HG02763 (cell line): Measurements from ENCODE around the gene FANCE.
"Not testable (repeated sequence)": the region's sequence is repeated elsewhere in the genome, so short reads cannot be mapped to it uniquely, and the experiment has no call there.

Experiments used
- ATAC-seq: cut with Tn5 transposase; IDR thresholded peaks from one replicate; pipeline ENCODE4 v1.9.1; 2021; ENCODE audit warnings: mild to moderate bottlenecking, moderate library complexity; ENCODE audit not compliant: unreplicated experiment

Gene FANCE

GRCh38 chr6:35429463-35429862 lies 22.7 kb upstream of the FANCE start:
- ATAC-seq = no peak

DNA sequence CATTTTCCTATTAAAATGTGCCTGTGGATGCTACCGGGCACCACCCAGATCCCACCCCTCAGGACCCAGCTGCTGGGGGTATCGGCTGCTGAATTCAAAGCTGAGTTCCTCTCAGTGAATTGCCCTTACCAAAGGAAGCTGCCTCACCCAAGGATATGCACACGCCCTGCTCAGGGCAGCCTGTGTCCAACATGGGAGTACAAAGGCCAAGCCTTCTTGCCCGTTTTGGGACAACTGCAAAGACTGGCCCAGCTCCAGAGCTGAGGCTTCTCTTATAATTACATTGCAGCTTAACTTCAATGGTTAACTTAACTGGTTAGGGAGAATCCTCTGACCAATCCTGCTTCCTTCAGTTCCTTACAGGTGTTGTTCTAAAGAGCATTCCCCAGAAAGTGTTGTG lies 19.8 kb upstream of the FANCE start:
- ATAC-seq = no peak

- ATAC-seq = not testable (repeated sequence)
Observed at GRCh38 chr6:35432702-35433101, 19.4 kb upstream of the FANCE start.

GRCh38 chr6:35435074-35435837 lies 16.9 kb upstream of the FANCE start:
- ATAC-seq = no peak

- ATAC-seq = no peak
Observed at GRCh38 chr6:35436071-35436857, 15.9 kb upstream of the FANCE start.

GRCh38 chr6:35438378-35439065 lies 13.6 kb upstream of the FANCE start:
- ATAC-seq = not testable (repeated sequence)

- no peak for ATAC-seq
Observed at GRCh38 chr6:35439308-35439707, 12.8 kb upstream of the FANCE start.

DNA sequence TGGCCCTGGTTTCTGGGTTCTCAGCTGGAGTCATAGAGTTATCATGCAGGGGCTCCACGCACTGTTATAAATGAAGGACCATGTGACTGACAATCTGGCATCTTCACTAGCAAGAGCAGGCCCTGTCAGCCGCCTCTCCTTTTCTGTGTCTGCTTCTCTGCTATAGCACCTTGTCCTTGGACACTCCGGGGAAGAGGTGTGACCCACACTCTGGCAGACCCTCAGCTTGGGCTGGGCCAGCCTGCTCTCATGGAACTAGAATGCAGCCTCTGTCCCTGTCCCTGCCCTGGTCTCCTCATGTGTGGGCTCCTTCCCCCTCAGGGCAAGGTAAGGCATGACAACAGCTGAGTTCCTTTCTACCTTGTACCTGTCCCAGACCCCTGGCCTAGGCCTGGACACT lies 10.9 kb upstream of the FANCE start:
- no peak for ATAC-seq

GRCh38 chr6:35441642-35442041 lies 10.5 kb upstream of the FANCE start:
- no peak for ATAC-seq

DNA sequence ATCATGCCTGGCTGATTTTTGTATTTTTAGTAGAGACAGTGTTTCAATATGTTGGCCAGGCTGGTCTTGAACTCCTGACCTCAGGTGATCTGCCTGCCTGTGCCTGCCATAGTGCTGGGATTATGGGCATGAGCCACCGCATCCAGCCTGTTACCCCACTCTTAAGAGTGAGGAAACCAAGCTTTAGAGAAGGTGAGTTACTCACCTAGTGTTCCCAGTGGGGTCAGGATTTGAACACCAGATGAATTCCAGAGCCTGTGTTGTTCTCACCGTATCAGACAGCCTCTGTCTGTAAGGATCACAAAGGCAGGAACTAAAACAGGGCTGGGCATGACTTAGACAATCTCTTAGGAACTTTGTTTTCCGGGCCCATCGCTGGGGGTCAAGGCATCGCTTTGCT lies 9.4 kb upstream of the FANCE start:
- ATAC-seq = no peak

DNA sequence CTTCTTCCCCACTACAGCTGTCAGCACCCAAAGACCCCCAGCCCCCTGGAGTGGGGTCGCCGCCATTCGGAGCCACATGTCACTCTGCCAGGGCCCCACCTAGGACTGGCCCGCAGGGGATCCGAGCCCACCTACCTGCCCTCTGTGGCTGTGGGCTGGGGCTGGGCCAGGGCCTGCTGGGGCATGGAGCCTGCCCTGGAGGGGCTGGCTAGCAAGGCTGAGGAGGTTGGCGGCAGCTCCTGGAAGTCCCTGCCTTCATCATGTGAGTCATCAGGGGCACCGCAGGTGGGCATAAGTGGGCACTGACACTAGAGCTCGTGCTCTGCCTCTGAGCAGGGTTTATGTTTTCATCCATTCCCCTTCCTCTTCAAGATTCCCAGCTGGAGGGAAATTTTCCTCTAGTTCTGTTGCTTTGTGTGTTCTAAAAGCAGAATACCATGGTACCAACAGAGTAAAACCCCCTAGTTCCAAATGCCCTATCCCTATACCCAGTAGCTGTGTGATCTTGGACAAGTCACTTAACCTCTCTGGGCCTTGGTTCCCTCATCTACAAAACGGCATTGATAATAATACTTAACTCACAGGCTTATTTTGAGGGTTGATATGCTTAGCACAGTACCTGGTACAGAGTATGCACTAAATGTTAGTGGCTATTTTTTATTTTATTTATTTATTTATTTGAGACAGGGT lies 8.7 kb upstream of the FANCE start:
- ATAC-seq = no peak

GRCh38 chr6:35445691-35446090 lies 6.4 kb upstream of the FANCE start:
- no peak for ATAC-seq

DNA sequence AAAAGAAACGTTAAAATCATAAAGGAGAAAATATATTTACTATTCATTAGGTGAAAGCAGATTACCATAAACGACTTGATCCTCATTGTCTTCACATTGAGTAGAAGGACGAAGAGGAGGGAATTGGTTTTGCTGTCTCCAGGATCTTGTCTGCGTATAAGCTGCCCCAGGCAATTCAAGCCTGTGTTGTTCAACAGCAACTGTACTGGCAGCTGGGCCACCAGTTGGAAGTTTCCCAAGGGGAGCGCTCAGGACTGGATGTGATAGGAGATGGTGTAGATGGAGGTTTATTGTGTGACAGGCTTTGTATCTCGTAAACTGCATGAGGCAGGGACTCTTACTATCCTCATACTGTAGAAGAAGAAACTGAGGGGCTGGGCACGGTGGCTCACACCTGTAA lies 3.9 kb upstream of the FANCE start:
- ATAC-seq = no peak

GRCh38 chr6:35449287-35449881 lies 2.8 kb upstream of the FANCE start:
- no peak for ATAC-seq

- ATAC-seq = peak; percentile 6
Observed at GRCh38 chr6:35451354-35452182, 570 bp upstream of the FANCE start.

DNA sequence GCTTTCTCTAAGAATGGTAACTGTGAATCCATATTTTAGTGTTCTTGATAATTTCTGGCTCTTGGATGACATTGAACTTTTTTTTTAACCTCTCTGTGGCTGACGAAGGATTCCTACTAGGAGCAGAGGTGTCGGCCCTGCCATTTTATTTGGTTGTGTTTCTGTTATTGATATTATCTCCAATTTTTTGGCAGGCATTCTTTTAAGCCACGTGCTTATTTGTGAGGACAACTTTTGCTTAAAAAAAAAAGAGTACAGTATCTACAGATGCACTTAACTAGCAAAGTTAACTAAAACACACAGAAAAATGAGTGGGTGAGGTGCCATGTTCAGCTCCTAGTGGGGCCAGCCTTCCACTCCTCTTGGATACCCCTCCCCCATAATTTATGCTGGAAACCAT lies 1.1 kb downstream of the FANCE start:
- ATAC-seq = no peak

DNA sequence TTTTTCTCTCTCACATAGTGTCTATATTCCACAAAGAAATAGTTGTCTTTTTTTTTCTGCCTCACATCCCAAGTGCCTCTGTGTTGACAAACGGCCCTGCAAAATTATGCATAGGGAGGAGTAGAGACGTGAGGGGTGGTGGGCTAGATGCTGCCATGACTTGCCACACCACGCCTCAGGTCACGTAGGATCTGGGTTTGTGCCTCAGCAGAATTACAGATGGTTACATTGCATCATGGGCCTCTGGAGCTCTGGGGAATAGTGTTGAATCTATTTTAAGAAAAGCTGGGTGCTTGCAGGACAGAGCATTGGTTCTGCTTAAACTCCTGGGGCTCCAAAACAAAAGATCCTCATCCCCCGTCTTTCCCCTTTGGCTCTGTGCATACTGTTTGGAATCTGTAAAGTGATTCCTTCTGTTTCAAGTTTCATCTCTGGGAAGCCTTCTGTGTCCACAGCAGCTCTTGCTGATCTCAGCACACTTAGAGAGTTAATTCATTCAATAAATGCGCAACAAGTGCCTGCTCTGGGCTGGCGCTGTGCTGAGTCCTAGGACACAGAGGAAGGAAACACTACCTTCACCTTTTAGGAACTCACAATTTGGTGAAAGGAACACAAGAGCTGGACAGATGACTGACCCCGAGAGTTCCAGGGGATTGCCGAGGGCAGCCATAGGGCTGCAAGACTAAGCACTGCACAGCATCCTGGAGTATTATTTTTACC lies 2.4 kb downstream of the FANCE start:
- ATAC-seq = no peak

DNA sequence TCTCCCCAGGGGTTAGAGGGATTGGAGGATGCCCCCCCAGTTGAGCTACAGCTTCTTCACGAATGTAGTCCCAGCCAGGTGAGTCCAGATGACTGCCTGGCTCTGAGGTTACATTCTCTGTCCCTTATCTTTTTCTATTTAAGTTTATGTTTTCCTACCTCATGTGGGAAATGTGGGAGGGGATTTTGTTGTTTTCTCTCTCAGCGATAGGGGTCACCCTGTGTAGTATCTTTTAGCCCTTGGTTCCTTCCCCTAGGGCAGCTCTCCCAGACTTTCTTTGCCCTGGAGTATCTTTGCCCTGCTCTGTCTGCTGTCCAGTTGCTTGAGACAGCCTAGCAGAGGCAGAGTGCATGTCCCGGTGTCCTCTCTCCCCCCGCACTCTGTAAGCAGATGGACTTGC lies 5.8 kb downstream of the FANCE start:
- no peak for ATAC-seq

DNA sequence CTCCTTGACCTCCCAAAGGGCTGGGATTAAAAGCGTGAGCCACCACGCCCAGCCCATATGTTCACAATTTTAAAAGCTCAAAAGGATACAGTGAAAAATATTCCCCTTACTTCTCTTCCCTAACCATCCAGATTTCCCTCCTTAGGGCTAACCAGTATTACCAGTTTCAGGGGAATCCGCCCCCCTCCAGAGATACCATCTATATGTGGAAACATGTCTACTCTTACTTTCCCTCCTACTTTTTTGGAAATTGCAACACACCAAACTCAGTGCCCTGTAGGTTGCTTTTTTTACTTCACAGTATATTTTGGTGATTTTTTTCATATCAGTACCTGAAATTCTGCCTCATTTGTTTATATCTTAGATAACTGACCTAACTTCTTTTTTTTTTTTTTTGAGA lies 9.1 kb downstream of the FANCE start:
- no peak for ATAC-seq
